Measurements from ENCODE around the gene LAX1. TPM values are rescaled to one million over a fixed set of nuclear protein-coding genes. Genes with fewer than 3 reads are reported as not detected.
A peak's percentile ranks its signal among the peaks of the same experiment; 100 is the strongest.

Gene LAX1
- polyA plus RNA-seq, 1 donor from 2014 or later = not detected

DNA sequence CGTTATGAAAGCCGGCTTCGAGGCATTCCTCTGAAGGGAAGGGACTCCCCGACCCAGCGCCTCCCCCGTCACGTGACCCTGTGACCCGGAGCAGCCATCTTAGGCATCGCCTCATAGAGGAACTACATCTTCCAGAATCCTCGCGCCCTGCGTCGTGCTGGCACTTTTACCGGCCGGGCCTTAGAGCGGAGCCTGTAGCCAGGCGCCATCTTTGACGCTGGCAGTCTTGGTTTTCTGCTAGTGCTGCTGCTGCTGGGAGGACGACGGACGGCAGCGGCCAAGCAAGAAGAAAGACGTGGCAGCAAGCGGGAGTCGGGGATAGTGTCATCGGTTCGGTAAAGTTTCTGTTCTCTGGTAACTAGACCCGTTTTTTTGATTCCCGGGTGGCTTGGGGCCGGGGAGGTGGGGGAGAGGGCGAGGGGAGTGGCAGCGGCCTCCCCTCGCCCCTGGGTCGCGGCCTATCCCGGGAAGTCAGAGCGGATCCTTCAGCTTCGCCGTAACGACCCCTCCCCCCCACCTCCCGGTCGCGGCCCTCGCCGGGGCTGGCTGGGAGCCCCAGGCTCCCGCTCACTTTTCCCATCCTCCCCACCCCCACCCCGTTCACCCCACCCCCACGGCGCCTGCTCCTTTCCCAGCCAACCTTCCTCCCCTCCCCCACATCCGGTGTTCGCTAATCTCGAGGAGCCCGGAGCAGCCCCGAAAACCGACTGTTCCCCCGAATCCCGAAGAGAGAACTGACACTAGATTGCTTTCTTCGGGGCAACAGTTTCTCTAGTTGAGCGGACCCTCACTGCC is 30.7 kb downstream of the LAX1 start, which contains the start of the genes ZBED6 and ZC3H11A:
TSS of gene ZBED6 (plus strand) at position 183 of the 795 bp plus-strand sequence. CDS start 1,900 bp downstream, outside the sequence.
TSS of gene ZC3H11A (plus strand) at position 183 of the 795 bp plus-strand sequence. CDS start 21,448 bp downstream, outside the sequence.
- Histone ChIP-seq H3K4me3 (ENCODE audit: low read length) (peak within 1 kb of the TSS; percentile 72), H3K9me2 (ENCODE audit: insufficient read depth, low read length) (no peaks in the 10 kb centered on the region), H3K79me2 (replicated peaks; ENCODE audit: insufficient read depth, low read length) (peaks cover 46% of the 10 kb centered on the region), H3F3A (ENCODE audit: insufficient read depth, low read length, poor library complexity, severe bottlenecking) (no peaks in the 10 kb centered on the region), H3K4me2 (ENCODE audit: low read length) (peak within 1 kb of the TSS; percentile 79), H3K36me3 (ENCODE audit: insufficient read depth, low read length) (peaks cover 26% of the 10 kb centered on the region), H3K9ac (ENCODE audit: low read length) (peak within 1 kb of the TSS; percentile 91), H3K27ac (ENCODE audit: low read length) (peak within 1 kb of the TSS; percentile 97), H3K27me3 (ENCODE audit: insufficient read depth, low read depth, low read length) (no peaks in the 10 kb centered on the region), H2AFZ (ENCODE audit: low read depth, low read length) (peak within 1 kb of the TSS; percentile 89), H3K9me3 (ENCODE audit: low read length) (no peaks in the 10 kb centered on the region), H4K20me1 (ENCODE audit: insufficient read depth) (no peaks in the 10 kb centered on the region)
- TF ChIP-seq RAD21 (conservative IDR thresholded peaks at IDR 0.05) = no peak
- TF ChIP-seq POLR2AphosphoS5 (IDR thresholded peaks at IDR 0.05) = peak; percentile 78
- TF ChIP-seq, protein P1, sequence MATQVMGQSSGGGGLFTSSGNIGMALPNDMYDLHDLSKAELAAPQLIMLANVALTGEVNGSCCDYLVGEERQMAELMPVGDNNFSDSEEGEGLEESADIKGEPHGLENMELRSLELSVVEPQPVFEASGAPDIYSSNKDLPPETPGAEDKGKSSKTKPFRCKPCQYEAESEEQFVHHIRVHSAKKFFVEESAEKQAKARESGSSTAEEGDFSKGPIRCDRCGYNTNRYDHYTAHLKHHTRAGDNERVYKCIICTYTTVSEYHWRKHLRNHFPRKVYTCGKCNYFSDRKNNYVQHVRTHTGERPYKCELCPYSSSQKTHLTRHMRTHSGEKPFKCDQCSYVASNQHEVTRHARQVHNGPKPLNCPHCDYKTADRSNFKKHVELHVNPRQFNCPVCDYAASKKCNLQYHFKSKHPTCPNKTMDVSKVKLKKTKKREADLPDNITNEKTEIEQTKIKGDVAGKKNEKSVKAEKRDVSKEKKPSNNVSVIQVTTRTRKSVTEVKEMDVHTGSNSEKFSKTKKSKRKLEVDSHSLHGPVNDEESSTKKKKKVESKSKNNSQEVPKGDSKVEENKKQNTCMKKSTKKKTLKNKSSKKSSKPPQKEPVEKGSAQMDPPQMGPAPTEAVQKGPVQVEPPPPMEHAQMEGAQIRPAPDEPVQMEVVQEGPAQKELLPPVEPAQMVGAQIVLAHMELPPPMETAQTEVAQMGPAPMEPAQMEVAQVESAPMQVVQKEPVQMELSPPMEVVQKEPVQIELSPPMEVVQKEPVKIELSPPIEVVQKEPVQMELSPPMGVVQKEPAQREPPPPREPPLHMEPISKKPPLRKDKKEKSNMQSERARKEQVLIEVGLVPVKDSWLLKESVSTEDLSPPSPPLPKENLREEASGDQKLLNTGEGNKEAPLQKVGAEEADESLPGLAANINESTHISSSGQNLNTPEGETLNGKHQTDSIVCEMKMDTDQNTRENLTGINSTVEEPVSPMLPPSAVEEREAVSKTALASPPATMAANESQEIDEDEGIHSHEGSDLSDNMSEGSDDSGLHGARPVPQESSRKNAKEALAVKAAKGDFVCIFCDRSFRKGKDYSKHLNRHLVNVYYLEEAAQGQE (IDR thresholded peaks at IDR 0.05; ENCODE audit: borderline replicate concordance) = no peak
- TF ChIP-seq EP300 (conservative IDR thresholded peaks at IDR 0.05; ENCODE audit: poor library complexity, severe bottlenecking) = peak; percentile 31
- no peak for TF ChIP-seq SMC3 (conservative IDR thresholded peaks at IDR 0.05; ENCODE audit: poor library complexity)
- peak; percentile 86 for TF ChIP-seq TAF1 (IDR thresholded peaks at IDR 0.05; ENCODE audit: low read depth)
- TF ChIP-seq, protein P2, sequence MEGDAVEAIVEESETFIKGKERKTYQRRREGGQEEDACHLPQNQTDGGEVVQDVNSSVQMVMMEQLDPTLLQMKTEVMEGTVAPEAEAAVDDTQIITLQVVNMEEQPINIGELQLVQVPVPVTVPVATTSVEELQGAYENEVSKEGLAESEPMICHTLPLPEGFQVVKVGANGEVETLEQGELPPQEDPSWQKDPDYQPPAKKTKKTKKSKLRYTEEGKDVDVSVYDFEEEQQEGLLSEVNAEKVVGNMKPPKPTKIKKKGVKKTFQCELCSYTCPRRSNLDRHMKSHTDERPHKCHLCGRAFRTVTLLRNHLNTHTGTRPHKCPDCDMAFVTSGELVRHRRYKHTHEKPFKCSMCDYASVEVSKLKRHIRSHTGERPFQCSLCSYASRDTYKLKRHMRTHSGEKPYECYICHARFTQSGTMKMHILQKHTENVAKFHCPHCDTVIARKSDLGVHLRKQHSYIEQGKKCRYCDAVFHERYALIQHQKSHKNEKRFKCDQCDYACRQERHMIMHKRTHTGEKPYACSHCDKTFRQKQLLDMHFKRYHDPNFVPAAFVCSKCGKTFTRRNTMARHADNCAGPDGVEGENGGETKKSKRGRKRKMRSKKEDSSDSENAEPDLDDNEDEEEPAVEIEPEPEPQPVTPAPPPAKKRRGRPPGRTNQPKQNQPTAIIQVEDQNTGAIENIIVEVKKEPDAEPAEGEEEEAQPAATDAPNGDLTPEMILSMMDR (IDR thresholded peaks at IDR 0.05; ENCODE audit: poor library complexity, severe bottlenecking) = peak; percentile 13
- peak; percentile 39 for TF ChIP-seq MXI1 (conservative IDR thresholded peaks at IDR 0.05; ENCODE audit: poor library complexity, severe bottlenecking)
- no peak for TF ChIP-seq EZH2 (IDR thresholded peaks at IDR 0.05; ENCODE audit: borderline replicate concordance, insufficient read depth, low read length, poor library complexity, severe bottlenecking)

DNA sequence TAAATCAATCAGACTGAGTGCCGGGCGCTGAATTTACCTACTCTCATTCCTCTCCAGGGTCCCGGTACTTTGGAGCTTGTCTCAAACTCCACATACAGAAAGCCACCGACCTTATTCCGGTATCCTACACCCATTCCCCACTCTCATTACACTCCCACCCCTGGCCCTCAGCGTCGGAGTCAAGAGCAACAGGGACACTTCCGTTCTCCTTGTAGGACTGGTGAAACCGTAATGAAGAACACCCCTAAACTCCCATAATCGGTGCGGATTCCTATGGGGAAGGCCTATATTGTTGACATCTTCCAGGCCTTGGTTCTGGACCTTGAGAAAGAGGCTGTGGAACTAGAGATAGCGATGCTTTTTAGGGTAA is 31.2 kb downstream of the LAX1 start:
- Histone ChIP-seq H3K27ac (ENCODE audit: low read length) (peak overlapping the region; percentile 97), H3K9me2 (ENCODE audit: insufficient read depth, low read length) (no peaks in the 10 kb centered on the region), H3K79me2 (replicated peaks; ENCODE audit: insufficient read depth, low read length) (peaks cover 52% of the 10 kb centered on the region), H4K20me1 (ENCODE audit: insufficient read depth) (no peaks in the 10 kb centered on the region), H3K9ac (ENCODE audit: low read length) (peak overlapping the region; percentile 91), H3K4me3 (ENCODE audit: low read length) (peak overlapping the region; percentile 72), H3K27me3 (ENCODE audit: insufficient read depth, low read depth, low read length) (no peaks in the 10 kb centered on the region), H3K9me3 (ENCODE audit: low read length) (no peaks in the 10 kb centered on the region), H3F3A (ENCODE audit: insufficient read depth, low read length, poor library complexity, severe bottlenecking) (no peaks in the 10 kb centered on the region), H2AFZ (ENCODE audit: low read depth, low read length) (peak overlapping the region; percentile 67), H3K36me3 (ENCODE audit: insufficient read depth, low read length) (peaks cover 26% of the 10 kb centered on the region), H3K4me2 (ENCODE audit: low read length) (peak overlapping the region; percentile 76)
- TF ChIP-seq, protein P2 (IDR thresholded peaks at IDR 0.05; ENCODE audit: poor library complexity, severe bottlenecking) = no peak
- TF ChIP-seq, protein P1 (IDR thresholded peaks at IDR 0.05; ENCODE audit: borderline replicate concordance) = no peak
- TF ChIP-seq EP300 (conservative IDR thresholded peaks at IDR 0.05; ENCODE audit: poor library complexity, severe bottlenecking) (no peak), TAF1 (IDR thresholded peaks at IDR 0.05; ENCODE audit: low read depth) (no peak), MXI1 (conservative IDR thresholded peaks at IDR 0.05; ENCODE audit: poor library complexity, severe bottlenecking) (no peak), EZH2 (IDR thresholded peaks at IDR 0.05; ENCODE audit: borderline replicate concordance, insufficient read depth, low read length, poor library complexity, severe bottlenecking) (no peak), RAD21 (conservative IDR thresholded peaks at IDR 0.05) (no peak), SMC3 (conservative IDR thresholded peaks at IDR 0.05; ENCODE audit: poor library complexity) (no peak), POLR2AphosphoS5 (IDR thresholded peaks at IDR 0.05) (no peak)

Measured in neural cell (in vitro differentiated cells).